Caco-2 (cell line): ENCODE results near the gene ADRA2C. TPM values are rescaled to one million over a fixed set of nuclear protein-coding genes. Genes with fewer than 3 reads are reported as not detected.

Experiments
- BruUV-seq: library from RNA; stranded (reverse); fragments of 400-500 nt; replicated peaks from 2 replicates; lab custom pipeline; 2021; lab: Mats Ljungman, UMichigan
- CTCF ChIA-PET: fragments of 300-600 bp; sonication (Branson Sonifier 250); formaldehyde crosslinking; loops from one replicate; lab custom pipeline; 2022; ENCODE audit warnings: antibody characterized with exemption; lab: Charles Lee
- POLR2A ChIA-PET: fragments of 300-600 bp; sonication (Branson Sonifier 250); formaldehyde crosslinking; loops from one replicate; lab custom pipeline; 2022; ENCODE audit warnings: antibody characterized with exemption; lab: Charles Lee
- DNase-seq, 2 experiments: peaks; one replicate each; pipeline versions ENCODE4 v3.0.0 to v3.0.0-alpha.2; 2020 to 2022
- H3K27me3 ChIP-seq: replicated peaks from 2 replicates; pipeline ENCODE4 v1.6.0; 2011; ENCODE audit warnings: low read length; ENCODE audit not compliant: control insufficient read depth, insufficient read depth
- H3K36me3 ChIP-seq: 2 replicates; pipeline ENCODE4 v1.5.1; 2011; ENCODE audit warnings: low read length; ENCODE audit not compliant: control insufficient read depth, insufficient read depth
- H3K4me1 ChIP-seq: fragments of 250-450 bp; sonication (Bioruptor Pico); 2 replicates; pipeline ENCODE4 v1.5.1; 2020; ENCODE audit warnings: mild to moderate bottlenecking
- H3K4me3 ChIP-seq: 2 replicates; pipeline ENCODE4 v1.5.1; 2011; ENCODE audit warnings: low read depth, mild to moderate bottlenecking, control low read depth, low read length
- H3K9me3 ChIP-seq: fragments of 250-450 bp; sonication (Bioruptor Pico); 2 replicates; pipeline ENCODE4 v1.5.1; 2020; ENCODE audit warnings: mild to moderate bottlenecking, moderate library complexity
- H3K27ac Mint-ChIP-seq: one replicate; pipeline ENCODE4 v1.8.0; 2022; ENCODE audit warnings: mixed read lengths; ENCODE audit not compliant: unreplicated experiment
- H3K27me3 Mint-ChIP-seq: one replicate; pipeline ENCODE4 v1.8.0; 2022; ENCODE audit warnings: mixed read lengths; ENCODE audit not compliant: insufficient read depth, unreplicated experiment
- H3K36me3 Mint-ChIP-seq: one replicate; pipeline ENCODE4 v1.8.0; 2022; ENCODE audit warnings: mild to moderate bottlenecking, mixed read lengths; ENCODE audit not compliant: insufficient read depth, unreplicated experiment
- H3K4me1 Mint-ChIP-seq: one replicate; pipeline ENCODE4 v1.8.0; 2022; ENCODE audit warnings: low read depth, mixed read lengths; ENCODE audit not compliant: unreplicated experiment
- H3K4me3 Mint-ChIP-seq: one replicate; pipeline ENCODE4 v1.8.0; 2022; ENCODE audit warnings: mild to moderate bottlenecking, moderate library complexity, mixed read lengths; ENCODE audit not compliant: unreplicated experiment
- H3K9me3 Mint-ChIP-seq: one replicate; pipeline ENCODE4 v1.8.0; 2022; ENCODE audit warnings: mixed read lengths; ENCODE audit not compliant: unreplicated experiment
- intact Hi-C: fragments of 100-400 bp; cut with micrococcal nuclease; formaldehyde crosslinking; loops from one replicate; pipeline ENCODE4 v1.10.0; 2022; ENCODE audit not compliant: unreplicated experiment
- total RNA-seq: library from RNA; stranded (reverse); gene quantifications from 2 replicates; pipeline ENCODE4 v1.2.3, GENCODE V29; 2022
- TF ChIP-seq, protein P1 (sequence below), 2 experiments: fragments of 200-600 bp in 1 of 2; IDR thresholded peaks; 1 replicate in 1 of 2; 2 replicates in 1 of 2; pipeline versions ENCODE4 v1.5.1 to v1.8.0; 2011 to 2022; ENCODE audit warnings: antibody characterized with exemption in 1 of 2, control low read depth in 1 of 2, inconsistent platforms in 1 of 2, low read depth in 1 of 2, low read length in 1 of 2, mild to moderate bottlenecking in 1 of 2, moderate library complexity in 1 of 2; ENCODE audit not compliant: insufficient read depth in 1 of 2, severe bottlenecking in 1 of 2, unreplicated experiment in 1 of 2

ADRA2C gene
- total RNA-seq, 1 experiment from 2014 or later: 11.7 TPM

DNA sequence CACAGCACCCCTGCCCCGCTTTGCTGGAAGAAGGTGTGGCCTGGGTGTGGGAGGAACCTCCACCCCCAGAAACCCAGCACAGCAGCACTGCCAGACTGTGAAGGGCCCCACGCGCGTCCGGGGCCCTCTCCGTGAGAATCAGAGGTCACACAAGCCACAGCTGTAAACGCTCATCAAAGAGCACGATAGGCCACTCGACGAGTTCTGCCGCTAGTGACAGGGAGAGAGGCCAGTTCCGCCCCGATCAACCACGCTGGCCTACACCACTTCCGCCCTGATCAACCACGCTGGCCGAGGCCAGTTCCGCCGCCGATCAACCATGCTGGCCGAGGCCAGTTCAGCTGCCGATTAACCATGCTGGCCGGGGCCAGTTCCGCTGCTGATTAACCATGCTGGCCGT, 25.9 kb upstream of the ADRA2C start:
- Mint-ChIP-seq H3K4me1 (no peaks in the 10 kb centered on the region), H3K27me3 (peaks cover 15% of the 10 kb centered on the region), H3K36me3 (no peaks in the 10 kb centered on the region), H3K9me3 (no peaks in the 10 kb centered on the region), H3K4me3 (no peak overlapping the region), H3K27ac (no peak overlapping the region)
- no peak for DNase-seq
- ChIA-PET POLR2A (no interaction called here), CTCF (no interaction called here)
- Histone ChIP-seq H3K9me3 (peaks cover 10% of the 10 kb centered on the region; the same call in 1 of the 2 replicates), H3K4me1 (no peaks in the 10 kb centered on the region), H3K4me3 (no peak overlapping the region), H3K27me3 (no peaks in the 10 kb centered on the region), H3K36me3 (no peaks in the 10 kb centered on the region)
- TF ChIP-seq, protein P1, sequence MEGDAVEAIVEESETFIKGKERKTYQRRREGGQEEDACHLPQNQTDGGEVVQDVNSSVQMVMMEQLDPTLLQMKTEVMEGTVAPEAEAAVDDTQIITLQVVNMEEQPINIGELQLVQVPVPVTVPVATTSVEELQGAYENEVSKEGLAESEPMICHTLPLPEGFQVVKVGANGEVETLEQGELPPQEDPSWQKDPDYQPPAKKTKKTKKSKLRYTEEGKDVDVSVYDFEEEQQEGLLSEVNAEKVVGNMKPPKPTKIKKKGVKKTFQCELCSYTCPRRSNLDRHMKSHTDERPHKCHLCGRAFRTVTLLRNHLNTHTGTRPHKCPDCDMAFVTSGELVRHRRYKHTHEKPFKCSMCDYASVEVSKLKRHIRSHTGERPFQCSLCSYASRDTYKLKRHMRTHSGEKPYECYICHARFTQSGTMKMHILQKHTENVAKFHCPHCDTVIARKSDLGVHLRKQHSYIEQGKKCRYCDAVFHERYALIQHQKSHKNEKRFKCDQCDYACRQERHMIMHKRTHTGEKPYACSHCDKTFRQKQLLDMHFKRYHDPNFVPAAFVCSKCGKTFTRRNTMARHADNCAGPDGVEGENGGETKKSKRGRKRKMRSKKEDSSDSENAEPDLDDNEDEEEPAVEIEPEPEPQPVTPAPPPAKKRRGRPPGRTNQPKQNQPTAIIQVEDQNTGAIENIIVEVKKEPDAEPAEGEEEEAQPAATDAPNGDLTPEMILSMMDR (IDR thresholded peaks at IDR 0.05; ENCODE audit: insufficient read depth in 1 of 2, low read depth in 1 of 2, low read length in 1 of 2, severe bottlenecking in 1 of 2, unreplicated experiment in 1 of 2): no peak
- no TSS peak for BruUV-seq
- intact Hi-C loops: no loop called here

DNA sequence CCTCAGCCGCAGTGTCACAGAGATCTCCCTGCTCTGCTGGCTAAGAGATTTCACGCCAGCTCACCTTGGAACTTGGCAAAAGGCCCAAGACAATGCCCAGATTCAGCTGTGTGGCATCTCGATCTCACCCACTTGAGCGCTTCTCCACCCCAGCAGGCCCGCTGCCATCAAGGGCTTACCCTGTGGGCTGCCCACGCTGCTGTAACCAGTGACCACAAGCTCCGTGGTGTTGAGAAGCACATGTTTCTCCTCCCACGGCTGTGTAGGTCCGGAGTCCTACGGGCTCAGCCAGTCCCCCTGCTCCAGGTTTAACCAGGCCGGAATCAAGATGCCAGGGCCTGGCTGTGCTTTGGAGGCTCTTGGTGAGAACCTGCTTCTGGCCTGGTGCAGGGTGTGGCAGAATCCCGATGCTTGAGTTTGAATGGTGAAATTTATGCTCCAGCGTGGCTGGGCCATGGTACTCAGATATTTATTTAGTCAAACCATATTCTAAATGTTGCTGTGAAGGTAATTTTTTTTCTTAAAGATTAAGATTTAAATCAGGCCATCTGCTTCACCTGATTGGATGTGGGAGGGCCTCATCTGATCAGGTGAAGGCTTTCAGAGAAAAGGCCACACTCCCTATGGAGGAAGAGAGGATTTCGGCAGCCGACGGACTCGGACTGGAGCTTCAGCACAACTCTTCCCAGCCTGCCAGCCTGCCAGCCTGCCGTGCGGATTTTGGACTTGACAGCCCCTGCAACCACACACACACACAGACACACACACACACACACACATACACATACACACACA, 24.8 kb upstream of the ADRA2C start:
- H3K36me3 Mint-ChIP-seq: no peaks in the 10 kb centered on the region
- no peak overlapping the region for H3K4me3 ChIP-seq
- intact Hi-C loops: no loop called here
- H3K4me1 Mint-ChIP-seq: no peaks in the 10 kb centered on the region
- TF ChIP-seq, protein P1 (IDR thresholded peaks at IDR 0.05; ENCODE audit: insufficient read depth in 1 of 2, low read depth in 1 of 2, low read length in 1 of 2, severe bottlenecking in 1 of 2, unreplicated experiment in 1 of 2): no peak
- peaks cover 15% of the 10 kb centered on the region for H3K27me3 Mint-ChIP-seq
- no peak overlapping the region for H3K4me3 Mint-ChIP-seq
- no TSS peak for BruUV-seq
- H3K9me3 ChIP-seq: peaks cover 10% of the 10 kb centered on the region; the same call in 1 of the 2 replicates
- CTCF ChIA-PET: no interaction called here
- H3K4me1 ChIP-seq: no peaks in the 10 kb centered on the region
- no peaks in the 10 kb centered on the region for H3K27me3 ChIP-seq
- no peaks in the 10 kb centered on the region for H3K36me3 ChIP-seq
- POLR2A ChIA-PET: no interaction called here
- H3K9me3 Mint-ChIP-seq: no peaks in the 10 kb centered on the region
- no peak for DNase-seq
- no peak overlapping the region for H3K27ac Mint-ChIP-seq

DNA sequence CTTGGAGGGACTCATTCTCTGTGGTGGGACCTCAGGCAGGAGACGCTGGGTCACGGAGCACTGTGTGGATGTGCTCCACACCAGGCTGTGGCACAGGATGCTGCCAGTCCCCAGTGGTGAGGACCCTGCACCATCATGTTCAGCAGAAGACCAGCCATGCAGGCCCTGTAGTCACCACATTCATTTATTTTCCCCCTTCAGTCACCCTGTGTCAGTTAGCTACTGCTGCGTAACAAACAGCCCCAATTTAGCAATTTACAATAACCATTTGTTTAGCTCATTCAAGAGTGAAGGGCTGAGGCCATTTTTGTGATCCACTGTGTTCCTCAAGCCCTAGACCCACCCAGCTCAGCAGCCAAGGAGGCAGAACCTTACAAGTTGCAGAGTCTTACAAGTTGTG, 23.6 kb upstream of the ADRA2C start:
- no peaks in the 10 kb centered on the region for H3K4me1 ChIP-seq
- no peak for DNase-seq
- CTCF ChIA-PET: no interaction called here
- peaks cover 10% of the 10 kb centered on the region; the same call in 1 of the 2 replicates for H3K9me3 ChIP-seq
- no peaks in the 10 kb centered on the region for H3K27me3 ChIP-seq
- H3K9me3 Mint-ChIP-seq: no peaks in the 10 kb centered on the region
- no peak overlapping the region for H3K27ac Mint-ChIP-seq
- H3K27me3 Mint-ChIP-seq: peaks cover 15% of the 10 kb centered on the region
- BruUV-seq: no TSS peak
- POLR2A ChIA-PET: no interaction called here
- no peaks in the 10 kb centered on the region for H3K36me3 Mint-ChIP-seq
- H3K4me3 ChIP-seq: no peak overlapping the region
- no peak overlapping the region for H3K4me3 Mint-ChIP-seq
- TF ChIP-seq, protein P1 (IDR thresholded peaks at IDR 0.05; ENCODE audit: insufficient read depth in 1 of 2, low read depth in 1 of 2, low read length in 1 of 2, severe bottlenecking in 1 of 2, unreplicated experiment in 1 of 2): no peak
- H3K36me3 ChIP-seq: no peaks in the 10 kb centered on the region
- intact Hi-C loops: no loop called here
- no peaks in the 10 kb centered on the region for H3K4me1 Mint-ChIP-seq
